SK-N-MC (cell line): ENCODE measurements around the gene TPSG1.

Source experiments
- DNase-seq: peaks from one replicate; pipeline ENCODE4 v3.0.0-alpha.2; 2011; ENCODE audit warnings: low read depth, low spot score
- H3K27ac ChIP-seq: fragments of 200-600 bp; sonication (generic); 2 replicates; pipeline ENCODE4 v1.5.1; 2016; ENCODE audit warnings: mixed run types
- H3K36me3 ChIP-seq: fragments of 200-600 bp; sonication (generic); 2 replicates; pipeline ENCODE4 v1.6.1; 2017; ENCODE audit warnings: antibody characterized with exemption, low read length, mixed read lengths; ENCODE audit not compliant: insufficient read depth
- H3K4me3 ChIP-seq: fragments of 200-600 bp; sonication (generic); 2 replicates; pipeline ENCODE4 v1.5.1; 2016
- H3K9ac ChIP-seq: fragments of 200-600 bp; sonication (generic); 2 replicates; pipeline ENCODE4 v1.8.0; 2017; ENCODE audit warnings: mixed run types, mixed read lengths; ENCODE audit not compliant: insufficient read length
- H3K9me3 ChIP-seq: fragments of 200-600 bp; sonication (generic); 2 replicates; pipeline ENCODE4 v1.6.1; 2017; ENCODE audit warnings: low read depth, mild to moderate bottlenecking, antibody characterized with exemption, low read length, moderate library complexity, mixed read lengths
- EZH2 ChIP-seq: fragments of 200-600 bp; sonication (generic); IDR thresholded peaks from one replicate; pipeline ENCODE4 v1.6.1; 2017; ENCODE audit warnings: antibody characterized with exemption
- FOXP2 ChIP-seq: optimal IDR thresholded peaks from 2 replicates; pipeline ENCODE3; 2011; ENCODE audit warnings: mild to moderate bottlenecking, moderate library complexity; ENCODE audit not compliant: insufficient read depth; ENCODE audit errors: extremely low read length, control extremely low read depth
- POLR2AphosphoS5 ChIP-seq: IDR thresholded peaks from 2 replicates; pipeline ENCODE4 v1.6.1; 2012; ENCODE audit warnings: mild to moderate bottlenecking, low read depth, low read length, borderline replicate concordance

TPSG1 gene

DNA sequence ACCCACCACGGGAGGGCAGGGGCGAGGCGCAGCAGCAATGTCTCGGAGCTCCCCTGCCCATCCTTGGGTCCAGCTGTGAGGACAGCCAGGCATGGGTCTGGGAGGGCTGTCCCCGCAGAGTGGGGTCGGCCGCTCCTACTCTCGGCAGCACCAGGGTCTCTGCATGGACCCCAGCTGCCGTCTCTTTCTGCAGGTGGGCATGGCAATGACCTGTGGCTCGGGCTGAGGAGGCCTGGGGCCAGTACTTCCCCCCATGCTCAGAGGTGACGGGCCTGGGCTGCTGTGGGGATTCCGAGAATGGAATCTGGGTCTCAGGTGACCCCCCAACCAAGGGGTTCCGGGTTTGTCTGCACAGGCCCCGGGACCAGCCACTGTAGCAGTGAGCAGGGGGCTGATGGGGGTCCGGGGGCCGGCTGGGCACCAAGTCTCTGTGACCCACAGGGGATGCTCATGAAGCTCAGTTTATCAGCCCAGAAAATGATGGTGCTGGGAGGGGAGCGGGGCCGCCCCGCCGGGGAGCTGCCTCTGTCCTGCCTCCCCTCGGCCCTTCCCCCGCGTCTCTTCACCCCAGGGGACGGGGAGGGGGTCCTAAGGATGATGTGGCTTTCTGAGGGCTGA, 48.7 kb downstream of the TPSG1 start:
- Histone ChIP-seq H3K9ac (no peak overlapping the region), H3K36me3 (no peaks in the 10 kb centered on the region)
- TF ChIP-seq FOXP2 (no peak), EZH2 (no peak), POLR2AphosphoS5 (no peak)

GRCh38 chr16:1175566-1176279, 49.3 kb downstream of the TPSG1 start:
- no peak overlapping the region for H3K27ac ChIP-seq
- H3K9me3 ChIP-seq = no peaks in the 10 kb centered on the region
- no peak for TF ChIP-seq POLR2AphosphoS5
- TF ChIP-seq FOXP2 = no peak
- TF ChIP-seq EZH2 = no peak
- no peak for DNase-seq
- H3K9ac ChIP-seq = no peak overlapping the region
- no peak overlapping the region for H3K4me3 ChIP-seq
- H3K36me3 ChIP-seq = no peaks in the 10 kb centered on the region

More for the DNA sequence above, 48.7 kb downstream of the TPSG1 start:
- H3K27ac ChIP-seq = no peak overlapping the region
- no peak overlapping the region for H3K4me3 ChIP-seq
- no peak for DNase-seq
- no peaks in the 10 kb centered on the region for H3K9me3 ChIP-seq

DNA sequence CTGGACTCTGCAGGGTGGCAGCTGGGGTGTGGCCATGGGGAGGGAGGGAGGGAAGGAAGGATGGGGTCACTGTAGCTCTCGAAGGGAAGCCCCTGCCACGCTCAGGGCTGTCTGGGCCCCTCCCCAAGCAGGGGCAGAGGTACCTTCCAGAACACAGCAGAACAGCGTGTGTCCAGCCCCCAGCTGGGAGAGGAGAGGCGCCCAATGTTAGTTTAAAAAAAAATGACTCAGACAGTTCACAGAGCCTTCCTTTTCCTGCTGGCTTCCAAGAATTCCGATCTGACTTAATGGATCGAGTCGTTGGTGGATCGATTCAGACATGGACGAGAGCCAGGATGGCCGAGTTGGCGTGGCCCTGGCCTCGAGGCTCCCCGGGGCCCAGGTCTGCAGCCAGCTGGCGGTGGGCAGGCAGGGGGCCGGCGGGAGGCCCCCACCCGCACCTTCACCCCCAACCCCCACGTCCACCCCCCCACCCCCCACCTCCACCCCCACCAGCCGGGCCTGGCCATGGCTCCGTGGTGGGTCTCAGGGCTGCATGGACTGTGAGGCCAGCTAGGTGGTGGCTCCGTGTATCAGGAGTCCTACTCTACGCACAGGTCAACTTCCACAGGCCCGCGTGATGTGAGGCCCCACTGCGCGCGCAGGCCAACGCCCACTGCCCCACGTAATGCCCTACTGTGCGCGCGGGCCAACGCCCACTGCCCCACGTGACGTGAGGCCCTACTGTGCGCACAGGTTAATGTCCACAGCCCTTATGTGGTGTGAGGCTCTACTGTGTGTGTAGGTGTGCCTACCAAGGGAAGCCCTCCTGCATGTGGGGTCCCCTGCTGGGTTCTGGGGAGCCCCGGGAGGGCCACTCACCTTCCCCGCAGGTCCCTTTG, 50.4 kb downstream of the TPSG1 start:
- Histone ChIP-seq H3K36me3 (no peaks in the 10 kb centered on the region), H3K9ac (no peak overlapping the region), H3K9me3 (no peaks in the 10 kb centered on the region), H3K4me3 (no peak overlapping the region), H3K27ac (no peak overlapping the region)
- TF ChIP-seq FOXP2 = no peak
- DNase-seq = no peak

- Histone ChIP-seq H3K4me3 (no peak overlapping the region), H3K36me3 (no peaks in the 10 kb centered on the region), H3K9me3 (no peaks in the 10 kb centered on the region), H3K27ac (no peak overlapping the region), H3K9ac (no peak overlapping the region)
- no peak for DNase-seq
- TF ChIP-seq POLR2AphosphoS5 (no peak), FOXP2 (no peak), EZH2 (no peak)
Measured at GRCh38 chr16:1173788-1174451, 51.1 kb downstream of the TPSG1 start.

- H3K9ac ChIP-seq = no peak overlapping the region
- TF ChIP-seq EZH2 = no peak
- TF ChIP-seq POLR2AphosphoS5 = no peak
- TF ChIP-seq FOXP2 = no peak
- DNase-seq = no peak
- H3K36me3 ChIP-seq = no peaks in the 10 kb centered on the region
- no peak overlapping the region for H3K4me3 ChIP-seq
- no peaks in the 10 kb centered on the region for H3K9me3 ChIP-seq
- no peak overlapping the region for H3K27ac ChIP-seq
Measured at GRCh38 chr16:1172651-1173050, 52.4 kb downstream of the TPSG1 start.

GRCh38 chr16:1171854-1172428, 53.1 kb downstream of the TPSG1 start:
- TF ChIP-seq POLR2AphosphoS5 (no peak), FOXP2 (no peak), EZH2 (no peak)
- Histone ChIP-seq H3K4me3 (no peak overlapping the region), H3K9ac (no peak overlapping the region), H3K27ac (no peak overlapping the region), H3K9me3 (no peaks in the 10 kb centered on the region), H3K36me3 (no peaks in the 10 kb centered on the region)
- no peak for DNase-seq
